Nephron (organoid): ENCODE measurements around the gene PPFIA4.

Source experiments
- H3K27ac Mint-ChIP-seq, 3 experiments: 2 replicates each; pipeline ENCODE4 v1.8.0; 2020; ENCODE audit warnings: mixed read lengths in 3 of 3, mild to moderate bottlenecking in 2 of 3, moderate library complexity in 1 of 3
- H3K27me3 Mint-ChIP-seq: 2 replicates; pipeline ENCODE4 v1.8.0; 2021; ENCODE audit warnings: low read depth, mild to moderate bottlenecking, moderate library complexity, mixed read lengths
- H3K36me3 Mint-ChIP-seq: 2 replicates; pipeline ENCODE4 v1.8.0; 2020; ENCODE audit warnings: low read depth, mixed read lengths
- H3K4me1 Mint-ChIP-seq: 2 replicates; pipeline ENCODE4 v1.8.0; 2020; ENCODE audit warnings: mixed read lengths
- H3K4me3 Mint-ChIP-seq, 3 experiments: 2 replicates each; pipeline ENCODE4 v1.8.0; 2020; ENCODE audit warnings: mild to moderate bottlenecking in 3 of 3, mixed read lengths in 3 of 3, moderate library complexity in 2 of 3
- H3K9me3 Mint-ChIP-seq: 2 replicates; pipeline ENCODE4 v1.8.0; 2020; ENCODE audit warnings: mixed read lengths
- CTCF ChIP-seq, 3 experiments: fragments of 200-600 bp; sonication (generic); IDR thresholded peaks; one replicate each; pipeline ENCODE4 v1.5.0; 2021; ENCODE audit warnings: antibody characterized with exemption in 3 of 3; ENCODE audit not compliant: unreplicated experiment in 3 of 3

Gene PPFIA4

GRCh38 chr1:203085528-203086406 lies 59.5 kb downstream of the PPFIA4 start, which contains the start of gene MYOG:
MYOG (minus strand) TSS chr1:203086012; CDS start chr1:203085961, 51 bp downstream.
- TF ChIP-seq CTCF (IDR thresholded peaks at IDR 0.05; ENCODE audit: unreplicated experiment in 3 of 3) = no peak
- H3K27me3 Mint-ChIP-seq = peaks cover 4% of the 10 kb centered on the region

GRCh38 chr1:203086992-203087763 lies 60.9 kb downstream of the PPFIA4 start:
- H3K4me1 Mint-ChIP-seq = peaks cover 63% of the 10 kb centered on the region
- peak overlapping the region; percentile 71 to 87 (median 71) for H3K27ac Mint-ChIP-seq
- no peak for TF ChIP-seq CTCF (IDR thresholded peaks at IDR 0.05; ENCODE audit: unreplicated experiment in 3 of 3)
- peaks cover 4% of the 10 kb centered on the region for H3K27me3 Mint-ChIP-seq
- peak overlapping the region; percentile 16 to 90 (median 50) for H3K4me3 Mint-ChIP-seq
- no peaks in the 10 kb centered on the region for H3K9me3 Mint-ChIP-seq
- H3K36me3 Mint-ChIP-seq = no peaks in the 10 kb centered on the region

More at GRCh38 chr1:203085528-203086406, 59.5 kb downstream of the PPFIA4 start, which contains the start of gene MYOG:
- Mint-ChIP-seq H3K4me1 (peaks cover 66% of the 10 kb centered on the region), H3K9me3 (no peaks in the 10 kb centered on the region), H3K4me3 (peak within 1 kb of the TSS; percentile 71 to 90 (median 83)), H3K36me3 (no peaks in the 10 kb centered on the region), H3K27ac (peak within 1 kb of the TSS; percentile 71 to 87 (median 71))

GRCh38 chr1:203088441-203088840 lies 62.1 kb downstream of the PPFIA4 start:
- Mint-ChIP-seq H3K9me3 (no peaks in the 10 kb centered on the region), H3K27me3 (peaks cover 4% of the 10 kb centered on the region), H3K4me3 (peak overlapping the region in 1 of 3 experiments; percentile 20), H3K27ac (peak overlapping the region in 2 of 3 experiments; percentile 4 to 21), H3K36me3 (no peaks in the 10 kb centered on the region), H3K4me1 (peaks cover 62% of the 10 kb centered on the region)
- no peak for TF ChIP-seq CTCF (IDR thresholded peaks at IDR 0.05; ENCODE audit: unreplicated experiment in 3 of 3)

- TF ChIP-seq CTCF (IDR thresholded peaks at IDR 0.05; ENCODE audit: unreplicated experiment in 3 of 3) = no peak
- Mint-ChIP-seq H3K27me3 (peaks cover 4% of the 10 kb centered on the region), H3K36me3 (no peaks in the 10 kb centered on the region), H3K4me3 (peak overlapping the region in 1 of 3 experiments; percentile 56), H3K9me3 (peaks cover 3% of the 10 kb centered on the region), H3K4me1 (peaks cover 62% of the 10 kb centered on the region), H3K27ac (peak overlapping the region; percentile 24 to 89 (median 78))
Measured at GRCh38 chr1:203089001-203089650, 62.8 kb downstream of the PPFIA4 start.

- Mint-ChIP-seq H3K9me3 (peaks cover 7% of the 10 kb centered on the region), H3K4me3 (peak overlapping the region in 1 of 3 experiments; percentile 56), H3K27ac (peak overlapping the region; percentile 24 to 89 (median 78)), H3K4me1 (peaks cover 62% of the 10 kb centered on the region), H3K27me3 (peaks cover 4% of the 10 kb centered on the region), H3K36me3 (peaks cover 4% of the 10 kb centered on the region)
- no peak for TF ChIP-seq CTCF (IDR thresholded peaks at IDR 0.05; ENCODE audit: unreplicated experiment in 3 of 3)
Measured at GRCh38 chr1:203089651-203090045, 63.4 kb downstream of the PPFIA4 start.
